Embryonic facial prominence (tissue), 1 donor: ENCODE results near the gene ACOX3.

Experiments used
- DNase-seq: peaks from one replicate; pipeline ENCODE4 v3.0.0-alpha.2; 2016; ENCODE audit errors: extremely low spot score

The ACOX3 gene

GRCh38 chr4:8373973-8374545 lies 66.5 kb downstream of the ACOX3 start:
- no peak for DNase-seq

- no peak for DNase-seq
Observed at GRCh38 chr4:8373270-8373972, 67.1 kb downstream of the ACOX3 start.

GRCh38 chr4:8372506-8372905 lies 68.0 kb downstream of the ACOX3 start:
- DNase-seq = no peak

- DNase-seq = no peak
Observed at GRCh38 chr4:8371596-8371995, 68.9 kb downstream of the ACOX3 start.

- no peak for DNase-seq
Observed at GRCh38 chr4:8370835-8371595, 69.5 kb downstream of the ACOX3 start.

GRCh38 chr4:8370106-8370787 lies 70.3 kb downstream of the ACOX3 start:
- no peak for DNase-seq

- DNase-seq = no peak
Observed at GRCh38 chr4:8369426-8370105, 71.0 kb downstream of the ACOX3 start.

GRCh38 chr4:8368998-8369397 lies 71.5 kb downstream of the ACOX3 start:
- DNase-seq = no peak

- DNase-seq = no peak
Observed at GRCh38 chr4:8368061-8368481, 72.5 kb downstream of the ACOX3 start.

- no peak for DNase-seq
Observed at GRCh38 chr4:8366601-8367000, 73.9 kb downstream of the ACOX3 start.

- DNase-seq = no peak
Observed at GRCh38 chr4:8365951-8366350, 74.6 kb downstream of the ACOX3 start.

- no peak for DNase-seq
Observed at GRCh38 chr4:8365353-8365752, 75.2 kb downstream of the ACOX3 start.

GRCh38 chr4:8364848-8365350 lies 75.6 kb downstream of the ACOX3 start:
- no peak for DNase-seq

- DNase-seq = no peak
Observed at GRCh38 chr4:8364141-8364540, 76.4 kb downstream of the ACOX3 start.

GRCh38 chr4:8362483-8362882 lies 78.0 kb downstream of the ACOX3 start:
- no peak for DNase-seq

GRCh38 chr4:8359193-8359592 lies 81.3 kb downstream of the ACOX3 start:
- no peak for DNase-seq

GRCh38 chr4:8356856-8357255 lies 83.7 kb downstream of the ACOX3 start:
- DNase-seq = no peak

GRCh38 chr4:8355864-8356565 lies 84.5 kb downstream of the ACOX3 start:
- no peak for DNase-seq

GRCh38 chr4:8355306-8355705 lies 85.2 kb downstream of the ACOX3 start:
- DNase-seq = no peak

- no peak for DNase-seq
Observed at GRCh38 chr4:8353912-8354453, 86.5 kb downstream of the ACOX3 start.
